GM18505 (cell line): ENCODE measurements around the gene CASP3.

Experiments used
- ATAC-seq: cut with Tn5 transposase; IDR thresholded peaks from one replicate; pipeline ENCODE4 v1.9.1; 2021; ENCODE audit not compliant: unreplicated experiment
- POLR2A ChIP-seq: IDR thresholded peaks from 4 replicates; pipeline ENCODE4 v1.6.1; 2011; ENCODE audit warnings: borderline replicate concordance; ENCODE audit not compliant: insufficient read depth, insufficient read length; ENCODE audit errors: extremely low read depth

CASP3 gene

DNA sequence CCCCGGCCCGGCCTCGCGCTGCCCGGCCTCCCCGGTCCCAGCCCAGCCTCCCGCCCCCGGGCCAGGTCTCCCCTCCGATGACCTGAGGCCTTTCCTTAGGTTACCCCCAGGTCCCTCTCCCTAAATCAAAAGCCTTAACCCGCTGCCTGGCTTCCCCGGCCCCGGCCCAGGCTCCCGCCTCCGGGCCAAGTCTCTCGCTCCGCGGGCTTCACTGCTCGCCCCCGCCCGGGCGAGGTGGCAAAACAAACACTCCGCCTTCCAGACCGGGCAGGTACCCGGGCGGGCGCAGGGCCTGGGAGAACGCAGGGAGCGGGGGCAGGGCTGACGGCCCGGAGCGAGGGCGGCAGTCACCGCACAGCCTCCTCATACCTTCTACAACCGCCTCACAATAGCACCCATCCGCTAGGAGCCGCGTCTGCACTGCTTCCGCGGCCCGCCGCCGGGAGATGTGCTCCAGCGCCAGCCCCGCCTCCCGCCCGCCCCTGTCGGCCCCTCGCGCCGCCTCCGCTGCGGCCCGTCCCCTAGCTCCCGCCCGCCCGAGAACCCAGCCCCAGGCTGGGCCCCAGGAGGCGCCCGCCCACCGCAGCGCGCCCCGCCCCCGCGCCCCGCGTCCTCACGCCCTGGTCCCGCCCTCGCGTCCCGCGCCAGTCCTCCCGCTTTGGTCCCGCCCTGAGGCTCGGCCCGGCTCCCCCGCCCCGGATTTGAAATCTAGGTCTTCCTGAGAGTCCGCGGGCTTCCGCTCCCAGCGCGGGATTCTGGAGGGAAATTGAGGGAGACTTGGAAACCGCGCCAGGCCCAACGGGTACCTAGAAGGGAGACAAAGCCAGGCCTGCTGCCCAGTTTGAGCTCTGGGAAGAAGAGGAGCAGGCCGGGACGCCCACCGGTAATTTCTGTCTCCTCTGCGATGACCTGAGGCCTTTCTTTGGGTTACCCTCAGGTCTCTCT, at the start of gene CASP3, which contains the start of gene PRIMPOL:
CASP3 (minus strand) TSS at position 422 of the 945 bp plus-strand sequence. CDS start 10,994 bp downstream, outside the sequence.
PRIMPOL (plus strand) TSS at position 713 of the 945 bp plus-strand sequence. CDS start 7,403 bp downstream, outside the sequence.
- TF ChIP-seq POLR2A = peak; percentile 98
- peak; percentile 88 for ATAC-seq

DNA sequence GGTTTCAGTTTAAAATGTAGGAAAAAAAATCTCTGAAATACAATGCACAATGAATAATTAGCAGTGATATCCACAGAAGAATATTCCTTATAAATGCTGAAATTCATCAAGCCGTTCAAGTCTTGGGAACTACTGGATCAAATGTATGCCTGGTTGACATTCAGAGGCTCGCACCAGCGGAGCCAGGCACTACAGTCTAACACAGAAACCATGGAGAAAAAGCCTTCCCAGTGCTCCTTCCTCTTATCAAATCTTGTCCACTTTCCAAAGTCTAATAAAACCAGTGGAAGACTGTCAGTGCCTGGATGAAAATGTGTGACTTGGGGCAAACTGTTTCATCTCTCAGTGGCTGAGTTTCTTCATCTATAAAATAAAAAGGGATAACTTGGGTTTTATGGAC, 48.7 kb upstream of the CASP3 start:
- ATAC-seq = no peak
- TF ChIP-seq POLR2A = no peak

- no peak for TF ChIP-seq POLR2A
- ATAC-seq = no peak
These were observed 46.1 kb upstream of the CASP3 start for GRCh38 chr4:184695178-184695896.

GRCh38 chr4:184694412-184694956, 45.2 kb upstream of the CASP3 start:
- TF ChIP-seq POLR2A = no peak
- no peak for ATAC-seq

DNA sequence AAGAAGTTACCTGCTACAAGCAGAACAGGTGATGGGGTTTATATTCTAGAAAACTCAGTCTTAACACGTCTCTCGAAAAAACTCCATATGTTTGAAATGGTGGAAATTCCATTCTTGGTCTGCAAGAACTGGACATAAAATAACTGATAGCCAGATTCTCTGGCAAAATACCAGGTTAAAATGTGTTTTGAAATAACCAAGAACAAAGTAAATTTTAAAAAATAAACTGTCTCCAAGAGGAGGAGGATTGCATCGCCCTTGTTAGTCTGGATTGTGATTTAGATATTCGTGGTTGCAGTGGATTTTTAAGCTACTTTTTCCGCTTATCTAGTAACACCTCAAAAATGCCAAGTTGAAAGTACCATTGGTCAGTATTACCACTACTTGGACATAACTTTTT, 43.8 kb upstream of the CASP3 start:
- ATAC-seq = no peak
- no peak for TF ChIP-seq POLR2A

DNA sequence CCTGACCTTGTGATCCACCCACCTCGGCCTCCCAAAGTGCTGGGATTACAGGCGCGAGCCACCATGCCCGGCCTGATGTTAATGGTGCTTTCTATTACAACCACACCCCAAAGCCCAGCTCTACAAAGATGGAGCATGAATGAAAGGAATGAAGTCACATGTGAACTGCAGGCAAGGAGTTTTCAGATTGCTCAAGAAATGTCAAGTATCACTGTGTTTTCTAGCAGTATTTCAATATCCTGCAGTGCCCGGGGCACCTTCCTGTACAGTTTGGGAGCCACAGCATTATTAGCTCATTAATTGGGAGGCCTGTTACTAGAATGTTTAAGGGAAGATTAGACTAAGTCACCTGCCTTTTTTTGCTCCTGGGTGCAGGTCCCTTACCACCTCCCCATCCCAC, 40.4 kb upstream of the CASP3 start:
- no peak for ATAC-seq
- TF ChIP-seq POLR2A = no peak

DNA sequence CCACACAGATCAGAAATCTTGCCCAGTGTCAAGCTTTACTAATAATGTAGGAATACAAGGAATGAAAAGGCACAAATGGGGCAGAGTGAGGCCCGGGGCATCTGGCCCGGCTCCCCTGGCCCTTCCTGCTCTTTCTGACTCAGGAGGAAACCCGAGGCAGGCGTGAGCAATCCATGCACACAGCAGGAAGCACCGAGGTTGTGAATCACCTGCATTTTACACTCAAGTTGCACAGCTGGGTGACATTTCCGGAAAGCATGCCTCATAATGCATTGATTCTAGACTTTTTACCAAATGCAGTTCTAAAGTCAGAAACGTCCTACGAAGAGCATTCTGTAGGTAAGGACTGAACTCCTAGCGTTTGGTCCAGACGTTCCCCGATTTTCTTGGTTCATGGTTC, 39.2 kb upstream of the CASP3 start:
- no peak for TF ChIP-seq POLR2A
- ATAC-seq = no peak

- no peak for TF ChIP-seq POLR2A
- ATAC-seq = no peak
These were observed 38.8 kb upstream of the CASP3 start for GRCh38 chr4:184688005-184688404.

DNA sequence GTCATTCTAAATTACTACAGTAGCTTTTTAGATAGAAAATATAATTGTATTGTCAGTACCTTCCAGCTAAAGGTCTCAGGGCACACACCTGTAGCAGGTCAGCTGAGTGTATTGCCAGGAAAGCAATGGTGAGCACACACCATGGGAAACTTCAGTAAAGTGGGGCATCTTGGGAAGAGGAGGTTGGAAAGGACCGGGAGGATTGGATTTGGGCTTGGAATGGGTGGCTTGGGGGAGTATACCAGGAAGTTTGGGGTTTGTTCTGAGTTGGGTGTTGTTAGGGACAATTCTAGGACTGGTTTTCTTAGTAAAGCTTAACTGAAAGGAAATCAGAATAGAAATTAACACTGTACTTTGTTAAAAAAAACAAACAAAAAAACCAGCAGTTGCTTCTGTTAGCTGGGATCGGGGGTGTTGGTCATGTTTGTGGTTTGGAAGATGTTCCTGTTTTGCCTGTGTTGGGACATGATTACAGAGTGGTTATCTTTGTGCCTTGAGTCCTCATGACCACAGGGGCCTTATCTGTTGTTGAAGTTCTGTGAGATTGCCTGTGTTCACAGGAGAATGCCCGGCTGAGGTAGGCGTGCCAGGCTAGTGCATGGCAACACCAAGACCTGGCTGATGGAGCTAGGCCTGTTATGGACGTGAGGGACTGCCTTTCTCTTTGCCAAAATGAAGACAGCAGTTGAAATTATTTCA, 35.4 kb upstream of the CASP3 start:
- ATAC-seq = no peak

DNA sequence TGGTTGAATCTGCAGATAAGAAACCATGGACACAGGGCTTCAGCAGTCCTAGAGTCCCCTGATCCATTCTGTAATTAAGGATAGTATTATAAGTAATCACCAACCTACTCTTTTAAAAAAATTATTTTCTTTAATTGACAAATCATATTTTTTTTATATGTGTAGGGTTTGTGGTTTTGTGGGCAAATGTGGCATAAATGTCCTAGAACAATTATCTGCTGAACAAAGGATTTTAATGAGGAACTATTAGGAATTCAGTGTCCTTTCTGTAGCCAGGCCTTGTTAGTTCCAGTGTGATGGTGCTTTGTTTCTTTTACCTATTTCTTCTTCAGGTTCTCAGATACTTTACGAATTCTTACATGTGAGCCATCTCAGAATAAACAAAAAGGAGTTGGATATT, 32.7 kb upstream of the CASP3 start:
- no peak for TF ChIP-seq POLR2A
- ATAC-seq = no peak

More for the DNA sequence above, 35.4 kb upstream of the CASP3 start:
- no peak for TF ChIP-seq POLR2A

GRCh38 chr4:184680698-184681097, 31.5 kb upstream of the CASP3 start:
- TF ChIP-seq POLR2A = no peak
- no peak for ATAC-seq

DNA sequence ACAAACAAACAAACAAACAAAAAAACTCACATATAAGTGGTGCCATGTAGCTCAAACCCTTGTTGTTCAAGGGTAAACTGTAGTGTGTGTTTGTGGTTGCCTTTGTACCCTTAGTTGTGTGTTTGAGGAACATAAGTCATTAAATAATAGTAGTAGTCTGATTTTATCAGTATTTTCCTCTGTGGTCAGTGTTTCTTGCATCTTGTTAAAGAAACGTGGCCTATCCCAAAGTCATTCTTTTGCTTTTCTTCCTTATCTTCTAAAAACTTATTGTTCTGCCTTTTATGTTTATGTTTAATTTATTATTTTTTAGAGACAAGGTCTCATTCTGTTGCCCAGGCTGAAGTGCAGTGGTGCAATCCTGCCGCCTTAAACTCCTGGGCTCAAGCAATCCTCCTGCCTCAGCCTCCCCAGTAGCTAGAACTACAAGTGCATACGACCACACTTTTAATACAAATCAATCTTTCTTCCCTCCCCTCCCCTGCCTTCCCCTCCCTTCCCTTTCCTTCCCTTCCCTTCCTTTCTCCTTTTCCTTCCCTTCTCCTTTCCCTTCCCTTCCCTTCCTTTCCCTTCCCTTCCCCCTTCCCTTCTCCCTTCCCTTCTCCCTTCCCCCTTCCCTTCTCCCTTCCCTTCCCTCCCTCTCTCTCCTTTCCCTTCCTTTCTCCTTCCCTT, 26.7 kb upstream of the CASP3 start:
- TF ChIP-seq POLR2A = no peak
- no peak for ATAC-seq
